T1000 (cell line): ENCODE results near the gene TAL1.
"Not testable (repeated sequence)": the region's sequence is repeated elsewhere in the genome, so short reads cannot be mapped to it uniquely, and the experiment has no call there.

ENCODE experiments used
- DNase-seq: peaks from one replicate; lab custom pipeline; 2025; ENCODE audit warnings: mixed read lengths; lab: John Stamatoyannopoulos, UW

TAL1 gene

GRCh38 chr1:47232187-47232874, at the start of gene TAL1:
Gene TAL1, minus strand, starts transcription at chr1:47232225. Its CDS starts 6,337 bp downstream, at chr1:47225888.
- no peak for DNase-seq

GRCh38 chr1:47280142-47280541, 48.1 kb upstream of the TAL1 start:
- no peak for DNase-seq

GRCh38 chr1:47276850-47277249, 44.8 kb upstream of the TAL1 start:
- no peak for DNase-seq

- not testable (repeated sequence) for DNase-seq
These were observed 43.8 kb upstream of the TAL1 start for GRCh38 chr1:47275811-47276210.

GRCh38 chr1:47265529-47265928, 33.5 kb upstream of the TAL1 start:
- DNase-seq: not testable (repeated sequence)

GRCh38 chr1:47262787-47263413, 30.9 kb upstream of the TAL1 start:
- DNase-seq: no peak

GRCh38 chr1:47257224-47257623, 25.2 kb upstream of the TAL1 start:
- DNase-seq: no peak

GRCh38 chr1:47252795-47253194, 20.8 kb upstream of the TAL1 start:
- DNase-seq: no peak

- no peak for DNase-seq
These were observed 20.3 kb upstream of the TAL1 start for GRCh38 chr1:47252369-47252768.

GRCh38 chr1:47249755-47250154, 17.7 kb upstream of the TAL1 start:
- DNase-seq: no peak

- DNase-seq: no peak
These were observed 12.4 kb upstream of the TAL1 start for GRCh38 chr1:47244339-47244862.

GRCh38 chr1:47243910-47244309, 11.9 kb upstream of the TAL1 start:
- DNase-seq: no peak

GRCh38 chr1:47241114-47242113, 9.4 kb upstream of the TAL1 start:
- DNase-seq: no peak

- DNase-seq: no peak
These were observed 7.0 kb upstream of the TAL1 start for GRCh38 chr1:47238935-47239592.

GRCh38 chr1:47235806-47236205, 3.8 kb upstream of the TAL1 start:
- DNase-seq: no peak

GRCh38 chr1:47235241-47235681, 3.2 kb upstream of the TAL1 start:
- DNase-seq: no peak

GRCh38 chr1:47233186-47233585, 1.2 kb upstream of the TAL1 start:
- DNase-seq: no peak

GRCh38 chr1:47231301-47232186, 481 bp downstream of the TAL1 start:
- no peak for DNase-seq

- no peak for DNase-seq
These were observed 1.2 kb downstream of the TAL1 start for GRCh38 chr1:47230692-47231300.
